ENCODE results near the gene FTH1. TPM values are rescaled to one million over a fixed set of nuclear protein-coding genes. Genes with fewer than 3 reads are reported as not detected.

The FTH1 gene

DNA sequence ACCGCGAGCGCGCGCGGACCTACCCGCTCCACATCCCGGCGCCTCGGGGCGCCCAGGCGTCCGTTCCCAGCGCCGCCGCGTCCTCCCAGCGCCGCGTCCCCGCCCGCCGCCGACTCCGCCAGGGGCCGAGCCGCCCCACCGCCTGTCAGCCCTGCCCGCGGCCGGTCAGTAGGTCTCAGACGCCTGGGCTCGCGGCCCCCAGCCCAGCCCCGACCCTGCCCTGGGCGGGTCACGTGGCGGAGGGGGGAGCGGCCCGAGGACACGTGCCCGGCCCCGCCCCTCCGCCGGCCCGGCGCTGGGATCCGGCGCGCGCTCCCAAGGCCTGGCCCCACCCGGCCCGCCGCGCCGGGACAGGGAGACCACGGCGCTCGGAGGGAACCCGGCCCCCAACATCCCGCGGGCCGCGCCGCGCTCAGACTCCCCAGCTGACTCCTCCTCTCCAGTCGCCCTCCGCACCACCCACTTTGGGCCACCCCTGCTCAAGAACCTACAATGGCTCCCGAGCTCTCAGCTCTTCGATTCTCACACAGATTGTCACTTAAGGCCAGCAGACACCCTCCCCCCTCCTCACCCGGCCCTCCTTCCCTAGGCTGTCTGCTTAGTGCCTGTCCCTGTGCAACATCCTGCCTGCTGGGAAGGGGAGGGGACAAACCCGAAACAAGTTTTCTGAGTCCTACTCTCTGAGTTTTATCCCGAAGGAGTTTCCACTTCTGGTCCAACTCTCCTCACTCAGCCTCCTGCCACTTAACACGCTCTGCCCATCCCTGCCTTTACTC lies 49.9 kb downstream of the FTH1 start, which contains the start of gene RAB3IL1:
RAB3IL1 (minus strand) TSS at position 233 of the 776 bp plus-strand sequence; CDS start at position 34, 199 bp downstream.
- Histone ChIP-seq H3K9ac (ENCODE audit: low read depth, low read length) (peak within 1 kb of the TSS; percentile 63), H3K36me3 (ENCODE audit: insufficient read depth, low read length) (no peaks in the 10 kb centered on the region), H3K27me3 (ENCODE audit: control insufficient read depth, insufficient read depth, low read length) (peaks cover 18% of the 10 kb centered on the region), H3K4me1 (ENCODE audit: control insufficient read depth, insufficient read depth, low read length) (peaks cover 14% of the 10 kb centered on the region), H3K9me3 (replicated peaks; ENCODE audit: low read length) (no peaks in the 10 kb centered on the region), H3K4me2 (ENCODE audit: low read length) (peak within 1 kb of the TSS; percentile 79), H3K4me3 (ENCODE audit: low read length) (peak within 1 kb of the TSS; percentile 66)

- peak overlapping the region; percentile 66 for H3K4me3 ChIP-seq (ENCODE audit: low read length)
- no peaks in the 10 kb centered on the region for H3K36me3 ChIP-seq (ENCODE audit: insufficient read depth, low read length)
- H3K27me3 ChIP-seq (ENCODE audit: control insufficient read depth, insufficient read depth, low read length): peaks cover 18% of the 10 kb centered on the region
- H3K9ac ChIP-seq (ENCODE audit: low read depth, low read length): peak overlapping the region; percentile 63
- H3K4me2 ChIP-seq (ENCODE audit: low read length): peak overlapping the region; percentile 79
- H3K9me3 ChIP-seq (replicated peaks; ENCODE audit: low read length): no peaks in the 10 kb centered on the region
- peaks cover 13% of the 10 kb centered on the region for H3K4me1 ChIP-seq (ENCODE audit: control insufficient read depth, insufficient read depth, low read length)
Measured at GRCh38 chr11:61916737-61917333, 50.6 kb downstream of the FTH1 start.

- Histone ChIP-seq H3K27me3 (ENCODE audit: control insufficient read depth, insufficient read depth, low read length) (peaks cover 13% of the 10 kb centered on the region), H3K9me3 (replicated peaks; ENCODE audit: low read length) (no peaks in the 10 kb centered on the region), H3K4me1 (ENCODE audit: control insufficient read depth, insufficient read depth, low read length) (peaks cover 13% of the 10 kb centered on the region), H3K36me3 (ENCODE audit: insufficient read depth, low read length) (no peaks in the 10 kb centered on the region), H3K4me2 (ENCODE audit: low read length) (no peak overlapping the region), H3K4me3 (ENCODE audit: low read length) (no peak overlapping the region), H3K9ac (ENCODE audit: low read depth, low read length) (no peak overlapping the region)
Measured at GRCh38 chr11:61914471-61915171, 52.8 kb downstream of the FTH1 start.

Small RNAs within 50 kb of the gene (small RNA-seq; reads per million reads assigned to genes)
- gene RNU6-1243P: not detected

Data from skeletal muscle satellite cell (primary cell).